HG03095 (cell line): ENCODE results near the gene CKS2.
"Not testable (repeated sequence)": the region's sequence is repeated elsewhere in the genome, so short reads cannot be mapped to it uniquely, and the experiment has no call there.

Experiments
- ATAC-seq: cut with Tn5 transposase; IDR thresholded peaks from one replicate; pipeline ENCODE4 v1.9.1; 2021; ENCODE audit warnings: moderate library complexity; ENCODE audit not compliant: unreplicated experiment

The CKS2 gene

GRCh38 chr9:89309608-89310474 lies 1.2 kb upstream of the CKS2 start:
- no peak for ATAC-seq

GRCh38 chr9:89311346-89312221 lies 589 bp downstream of the CKS2 start:
- ATAC-seq: peak; percentile 1

DNA sequence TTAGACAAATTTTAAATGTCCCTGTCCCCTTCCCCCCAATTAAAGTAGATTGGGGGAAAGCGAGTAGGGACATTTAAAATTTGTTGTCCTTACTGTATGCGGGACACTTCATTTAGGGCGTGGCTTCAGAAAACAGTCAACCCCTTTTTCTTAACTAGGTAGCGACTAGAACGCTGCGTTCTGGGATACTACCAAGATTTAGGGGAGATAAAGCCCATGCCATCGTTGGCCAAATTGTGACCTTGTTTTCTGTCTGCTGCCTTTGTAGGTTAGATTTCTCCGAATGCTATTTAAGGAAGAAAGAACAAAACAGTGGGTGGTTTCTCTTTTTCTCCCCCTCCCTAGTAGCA lies 1.2 kb downstream of the CKS2 start:
- no peak for ATAC-seq

DNA sequence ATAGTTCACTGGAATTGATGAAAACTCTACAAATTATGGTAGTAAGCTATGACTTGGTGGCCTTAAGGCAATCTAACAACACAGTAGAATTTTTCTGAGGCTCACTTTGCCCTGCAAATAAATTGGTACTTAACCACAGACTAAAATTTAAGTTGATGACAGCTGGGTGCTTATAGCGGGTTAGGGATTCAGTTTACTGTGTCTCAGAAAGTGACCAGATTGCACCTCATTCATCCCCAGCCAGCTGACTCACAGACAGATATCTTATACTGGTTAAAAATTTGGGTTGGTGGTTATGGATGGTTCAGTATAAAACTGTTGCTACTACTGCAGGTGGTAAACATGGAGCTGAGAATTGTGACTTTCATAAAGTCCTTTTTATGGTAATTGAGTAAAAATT lies 2.8 kb downstream of the CKS2 start:
- no peak for ATAC-seq

GRCh38 chr9:89314955-89315354 lies 4.0 kb downstream of the CKS2 start:
- ATAC-seq: no peak

GRCh38 chr9:89315482-89315881 lies 4.5 kb downstream of the CKS2 start:
- ATAC-seq: no peak

DNA sequence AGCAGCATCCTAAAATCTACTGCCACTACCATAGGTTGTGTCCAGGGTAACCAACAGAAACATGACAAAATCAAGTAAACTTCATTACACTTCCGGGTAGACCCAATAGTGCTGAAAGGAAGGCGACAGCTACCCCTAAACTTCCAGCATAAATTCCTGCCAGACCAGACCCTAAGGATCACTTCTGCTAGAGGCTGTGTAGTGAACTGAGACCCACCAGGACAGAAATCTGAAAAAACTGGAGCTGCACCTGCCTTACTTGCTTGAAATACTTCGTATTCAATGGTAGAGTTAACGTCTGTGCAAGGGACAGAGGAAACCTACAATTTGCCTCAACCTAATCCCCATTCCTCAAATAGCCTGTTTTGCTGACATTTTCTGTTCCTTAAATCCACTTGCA lies 6.3 kb downstream of the CKS2 start:
- ATAC-seq: no peak

DNA sequence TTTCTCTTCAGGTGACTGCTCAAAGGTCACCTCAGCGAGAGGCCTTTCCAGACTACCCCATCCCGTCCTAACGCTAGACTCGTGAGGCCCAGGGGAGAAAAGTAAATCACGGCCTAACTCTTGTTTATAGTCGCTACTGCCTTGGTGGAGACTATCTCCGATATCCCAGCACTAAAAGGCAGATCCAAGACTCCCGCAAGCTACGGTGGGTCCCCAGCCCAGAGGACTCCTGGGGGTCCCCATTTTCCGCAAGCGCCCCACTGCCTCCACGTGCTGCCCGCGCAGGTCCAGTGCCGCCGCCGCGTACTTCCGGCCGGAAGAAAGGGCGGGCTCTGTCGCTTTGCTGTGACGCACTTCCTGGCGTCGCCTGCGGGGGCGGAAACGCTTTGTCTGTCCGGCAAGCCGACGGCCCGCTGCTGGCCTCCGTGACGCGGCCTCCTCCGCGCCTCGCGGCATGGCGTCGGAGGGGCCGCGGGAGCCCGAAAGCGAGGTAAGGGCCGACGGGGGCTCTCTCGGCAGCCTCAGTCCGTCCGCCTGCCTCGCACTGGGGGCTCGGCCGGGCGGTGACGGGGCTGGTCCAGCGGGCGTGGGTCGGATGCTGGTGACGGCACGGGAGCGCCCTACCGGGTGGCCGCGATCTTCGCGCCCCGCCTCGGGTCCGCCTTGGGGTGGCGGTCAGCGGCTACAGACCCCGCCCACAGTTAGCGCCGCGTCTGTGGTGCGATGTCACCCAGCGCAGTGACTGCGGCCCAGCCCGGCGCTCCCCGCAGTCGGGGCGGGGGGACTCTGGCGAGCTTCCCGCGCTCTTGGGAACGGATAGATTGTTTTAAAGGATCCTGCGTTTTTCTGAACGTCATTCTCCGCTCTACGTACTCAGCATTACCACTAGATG lies 7.4 kb downstream of the CKS2 start, which contains the start of gene SECISBP2:
Gene SECISBP2, plus strand, starts transcription at position 378 of the 892 bp plus-strand sequence. Its CDS starts 77 bp downstream, at position 455.
- ATAC-seq: peak; percentile 90

- no peak for ATAC-seq
These were observed 8.3 kb downstream of the CKS2 start for GRCh38 chr9:89319015-89319905.

- ATAC-seq: no peak
These were observed 12.4 kb downstream of the CKS2 start for GRCh38 chr9:89323390-89323789.

- no peak for ATAC-seq
These were observed 14.7 kb downstream of the CKS2 start for GRCh38 chr9:89325733-89326132.

DNA sequence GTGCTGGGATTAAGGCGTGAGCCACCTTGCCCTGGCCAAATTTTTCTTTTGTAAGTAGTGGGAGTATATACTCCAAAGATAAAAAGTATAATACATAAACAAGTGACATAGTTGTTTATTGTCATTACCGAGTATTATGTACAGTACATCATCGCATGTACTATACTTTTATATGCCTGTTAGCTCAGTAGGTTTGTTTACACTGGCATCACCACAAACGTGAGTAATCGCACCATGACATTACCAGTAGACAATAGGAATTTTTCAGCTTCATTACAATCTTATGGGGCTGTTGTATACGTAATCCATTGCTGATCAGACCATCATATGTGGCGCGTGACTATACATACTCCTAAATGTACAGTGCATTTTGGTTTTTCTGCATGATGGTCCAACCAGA lies 17.1 kb downstream of the CKS2 start:
- ATAC-seq: no peak

DNA sequence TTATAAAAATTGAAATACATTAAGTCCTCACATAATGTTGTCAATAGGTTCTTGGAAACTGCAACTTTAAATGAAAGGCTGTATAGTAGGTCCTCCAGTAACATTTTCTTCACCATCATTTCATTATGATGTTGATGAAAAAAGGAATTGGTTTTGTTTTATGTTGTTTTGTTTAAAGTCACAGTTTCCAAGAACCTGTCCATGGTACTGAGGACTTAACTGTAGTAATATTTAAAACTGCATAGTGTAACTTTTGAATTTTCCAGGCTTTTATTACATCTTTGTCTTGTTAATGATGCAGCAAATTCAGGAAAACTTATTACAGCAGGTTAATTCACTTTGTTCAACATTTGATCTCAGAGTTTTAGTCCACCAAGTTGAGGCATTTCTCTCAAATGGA lies 18.9 kb downstream of the CKS2 start:
- no peak for ATAC-seq

DNA sequence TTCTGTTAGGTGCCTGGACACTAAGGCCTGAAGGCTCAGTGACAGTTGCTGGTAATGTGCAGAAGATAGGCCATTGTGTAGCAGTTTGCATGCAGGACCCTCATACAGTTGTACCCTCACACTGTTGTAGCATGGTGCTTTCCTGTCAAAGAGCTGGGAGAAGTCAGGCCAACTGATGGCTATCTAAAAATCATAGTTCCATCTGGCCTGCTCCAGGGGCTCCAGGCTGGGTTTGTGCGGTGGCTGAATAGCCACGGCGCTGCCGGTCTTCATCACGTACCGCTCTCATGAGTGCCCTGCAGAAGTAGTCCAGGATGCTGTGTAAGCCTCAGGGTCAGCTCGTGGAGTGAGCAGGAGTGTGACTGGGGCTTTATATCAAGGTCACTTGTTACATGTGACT lies 19.5 kb downstream of the CKS2 start:
- no peak for ATAC-seq

DNA sequence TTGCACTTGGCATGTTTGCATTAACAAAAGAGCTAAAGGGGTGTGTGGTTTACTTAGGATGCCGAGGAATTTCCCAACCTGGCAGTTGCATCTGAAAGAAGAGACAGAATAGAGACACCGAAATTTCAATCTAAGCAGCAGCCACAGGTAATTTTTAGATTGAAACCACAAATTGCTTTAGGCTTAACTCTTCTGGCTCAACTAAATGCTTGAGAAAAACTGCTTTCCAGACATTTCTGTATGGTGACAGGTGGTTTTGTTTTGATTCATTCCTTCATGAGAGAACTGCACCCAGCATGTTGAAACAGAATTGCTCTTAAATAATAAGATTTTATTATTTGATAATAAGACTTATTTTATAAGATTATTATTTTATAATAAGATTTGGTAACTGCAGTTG lies 28.8 kb downstream of the CKS2 start:
- no peak for ATAC-seq

DNA sequence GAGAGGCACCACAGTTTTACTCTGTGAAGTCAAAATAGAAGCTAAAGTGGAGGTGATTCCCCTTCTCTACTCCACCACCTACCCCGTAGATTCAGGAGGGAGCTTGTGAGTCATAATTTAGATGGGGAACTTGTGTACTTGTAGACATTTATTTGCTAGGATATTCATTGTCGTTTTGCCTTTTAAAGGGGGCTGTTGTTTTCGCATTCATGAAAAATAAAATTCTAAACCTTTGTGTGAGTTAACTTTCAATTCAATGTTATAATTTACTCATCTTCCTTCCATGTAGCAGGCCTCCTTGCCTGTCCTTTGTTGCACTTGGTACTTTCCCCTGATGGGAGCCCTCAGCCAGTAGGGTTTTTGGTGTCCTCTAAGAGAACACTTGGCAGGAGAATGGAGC lies 29.3 kb downstream of the CKS2 start:
- ATAC-seq: peak; percentile 81

- no peak for ATAC-seq
These were observed 31.2 kb downstream of the CKS2 start for GRCh38 chr9:89342213-89342612.

DNA sequence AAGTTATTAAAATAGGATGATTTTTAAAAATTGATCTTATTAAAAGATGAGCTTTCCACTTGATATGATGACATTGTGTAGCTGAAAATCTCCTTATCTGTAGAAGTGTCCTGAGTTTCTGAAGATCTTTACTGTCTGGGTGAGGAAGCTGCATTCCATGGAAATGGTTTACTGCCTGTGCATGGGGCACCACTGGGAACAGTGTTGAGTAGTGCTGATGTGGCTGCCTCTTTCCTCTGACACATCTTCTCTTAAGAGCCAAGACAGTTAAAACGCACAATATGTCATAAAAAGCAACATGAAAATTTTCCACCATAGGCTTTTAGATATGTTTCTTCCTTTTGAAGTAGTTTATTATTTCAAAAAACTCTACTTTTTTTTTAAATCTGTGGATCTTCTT lies 32.0 kb downstream of the CKS2 start:
- no peak for ATAC-seq

- ATAC-seq: not testable (repeated sequence)
These were observed 32.8 kb downstream of the CKS2 start for GRCh38 chr9:89343812-89344211.

- ATAC-seq: no peak
These were observed 34.5 kb downstream of the CKS2 start for GRCh38 chr9:89345476-89345875.
